Esophagus (tissue), 2 donors: Measurements from ENCODE around the gene PLCB1. TPM values are rescaled to one million over a fixed set of nuclear protein-coding genes. Genes with fewer than 3 reads are reported as not detected.

Experiments used
- H3K27ac ChIP-seq, 2 donors: one replicate each; pipeline ENCODE4 v1.5.1; 2013; ENCODE audit warnings: low read depth in 2 of 2, mild to moderate bottlenecking in 2 of 2, inconsistent platforms in 1 of 2, low read length in 1 of 2, moderate library complexity in 1 of 2
- H3K27me3 ChIP-seq, 2 donors: one replicate each; pipeline ENCODE4 v1.6.1; 2013; ENCODE audit warnings: low read length in 2 of 2, control low read depth in 1 of 2, mild to moderate bottlenecking in 1 of 2; ENCODE audit not compliant: insufficient read depth in 2 of 2, control insufficient read depth in 1 of 2
- H3K36me3 ChIP-seq, 2 donors: one replicate each; pipeline ENCODE4 v1.6.1; 2013; ENCODE audit warnings: low read length in 1 of 2; ENCODE audit not compliant: control insufficient read depth in 2 of 2, insufficient read depth in 2 of 2
- H3K4me1 ChIP-seq, 2 donors: one replicate each; pipeline ENCODE4 v1.6.1; 2013; ENCODE audit warnings: low read length in 1 of 2; ENCODE audit not compliant: control insufficient read depth in 2 of 2, insufficient read depth in 2 of 2
- H3K4me3 ChIP-seq, 2 donors: one replicate each; pipeline ENCODE4 v1.5.1; 2013; ENCODE audit warnings: low read length in 2 of 2, mild to moderate bottlenecking in 2 of 2, low read depth in 1 of 2, moderate library complexity in 1 of 2
- H3K9me3 ChIP-seq, 2 donors: one replicate each; pipeline ENCODE4 v1.6.1; 2013; ENCODE audit warnings: mild to moderate bottlenecking in 2 of 2, low read depth in 1 of 2, low read length in 1 of 2, moderate library complexity in 1 of 2; ENCODE audit not compliant: control insufficient read depth in 2 of 2, insufficient read depth in 1 of 2
- WGBS, 2 donors: extraction: QIAGEN DNeasy Blood & Tissue Kit; methylation state at CpG; one replicate each; pipeline ENCODE4 v1.1.7; 2013; 5-methylcytosine and 5-hydroxymethylcytosine counted together
- polyA plus RNA-seq, 2 donors: library from polyadenylated mRNA; stranded (reverse); fragments of 200-250 nt; gene quantifications; one replicate each; pipeline ENCODE4 v1.2.3, GENCODE V29; 2013
- donor health status: healthy with polysubstance abuse.
- donor health status: Bipolar disorder and iron deficiency.

The PLCB1 gene
- polyA plus RNA-seq, 2 donors, result 1.7 to 3.0 TPM

GRCh38 chr20:8271727-8272126 is 139.7 kb downstream of the PLCB1 start:
- H3K4me3 ChIP-seq, result no peak overlapping the region
- no peaks in the 10 kb centered on the region for H3K4me1 ChIP-seq
- WGBS, 2 donors, result 59 to 60% methylated on average over 2 of the region's 2 CpGs
- H3K9me3 ChIP-seq, result no peaks in the 10 kb centered on the region
- no peaks in the 10 kb centered on the region for H3K36me3 ChIP-seq
- H3K27me3 ChIP-seq, result no peaks in the 10 kb centered on the region
- H3K27ac ChIP-seq, result no peak overlapping the region

GRCh38 chr20:8272766-8273165 is 140.7 kb downstream of the PLCB1 start:
- Histone ChIP-seq H3K9me3 (no peaks in the 10 kb centered on the region), H3K4me3 (no peak overlapping the region), H3K4me1 (no peaks in the 10 kb centered on the region), H3K27me3 (no peaks in the 10 kb centered on the region), H3K36me3 (no peaks in the 10 kb centered on the region), H3K27ac (no peak overlapping the region)
- WGBS, 2 donors, result 57 to 74% methylated on average over 1 of the region's 1 CpG

GRCh38 chr20:8284902-8285301 is 152.8 kb downstream of the PLCB1 start:
- H3K4me1 ChIP-seq, result no peaks in the 10 kb centered on the region
- no peak overlapping the region for H3K4me3 ChIP-seq
- H3K27ac ChIP-seq, result no peak overlapping the region
- H3K9me3 ChIP-seq, result no peaks in the 10 kb centered on the region
- 71 to 72% methylated on average over 2 of the region's 2 CpGs for WGBS, 2 donors
- no peaks in the 10 kb centered on the region for H3K36me3 ChIP-seq
- no peaks in the 10 kb centered on the region for H3K27me3 ChIP-seq

GRCh38 chr20:8287340-8287739 is 155.3 kb downstream of the PLCB1 start:
- Histone ChIP-seq H3K27me3 (no peaks in the 10 kb centered on the region), H3K4me3 (no peak overlapping the region), H3K27ac (no peak overlapping the region), H3K36me3 (no peaks in the 10 kb centered on the region), H3K9me3 (no peaks in the 10 kb centered on the region), H3K4me1 (no peaks in the 10 kb centered on the region)
- WGBS, 2 donors, result 84 to 92% methylated on average over 5 of the region's 5 CpGs

GRCh38 chr20:8291200-8291599 is 159.1 kb downstream of the PLCB1 start:
- no peaks in the 10 kb centered on the region for H3K9me3 ChIP-seq
- no peaks in the 10 kb centered on the region for H3K36me3 ChIP-seq
- H3K27ac ChIP-seq, result no peak overlapping the region
- 78 to 85% methylated on average over 1 of the region's 1 CpG for WGBS, 2 donors
- no peaks in the 10 kb centered on the region for H3K4me1 ChIP-seq
- H3K4me3 ChIP-seq, result no peak overlapping the region
- H3K27me3 ChIP-seq, result no peaks in the 10 kb centered on the region

DNA sequence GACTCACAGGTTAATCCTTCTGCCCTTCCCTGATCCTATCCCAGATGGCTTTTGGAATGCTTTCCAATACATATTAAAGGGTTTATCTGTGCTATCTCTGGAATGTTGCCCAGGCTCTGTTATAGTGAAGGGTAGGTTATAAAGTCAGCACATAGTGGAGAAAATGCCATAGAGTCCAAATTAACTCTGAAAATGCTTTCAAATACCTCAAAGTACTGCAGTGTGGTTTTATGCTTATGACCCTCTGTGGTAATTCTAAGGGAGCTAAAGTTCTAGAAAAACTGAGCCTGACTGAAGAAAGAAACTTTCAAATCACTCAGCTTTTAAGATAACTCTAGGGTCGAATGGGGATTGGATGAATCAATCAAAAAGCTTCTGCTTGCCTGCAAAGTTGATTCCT is 159.8 kb downstream of the PLCB1 start:
- Histone ChIP-seq H3K27ac (no peak overlapping the region), H3K27me3 (no peaks in the 10 kb centered on the region), H3K9me3 (no peaks in the 10 kb centered on the region), H3K4me1 (no peaks in the 10 kb centered on the region), H3K36me3 (no peaks in the 10 kb centered on the region), H3K4me3 (no peak overlapping the region)
- WGBS, 2 donors, result 64 to 69% methylated on average over 1 of the region's 1 CpG

DNA sequence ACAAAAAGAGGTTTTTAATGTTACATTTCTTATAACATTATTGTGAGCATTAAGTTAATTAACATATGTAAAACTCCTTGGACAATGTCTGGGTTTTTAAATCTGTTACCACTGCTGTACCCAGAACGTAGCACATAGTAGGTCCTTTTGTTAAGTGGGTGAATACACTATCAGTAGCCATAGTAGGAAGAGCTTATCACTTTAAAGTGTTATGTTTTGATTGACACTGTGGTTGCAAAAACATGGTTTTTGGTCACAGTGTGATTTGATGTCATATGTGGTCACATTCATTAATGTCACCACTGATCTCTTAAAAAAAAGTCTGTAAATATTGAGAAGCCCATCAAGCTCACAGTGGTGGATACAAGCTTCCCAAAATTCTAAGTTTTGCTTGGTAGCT is 160.7 kb downstream of the PLCB1 start:
- no peaks in the 10 kb centered on the region for H3K4me1 ChIP-seq
- no peaks in the 10 kb centered on the region for H3K27me3 ChIP-seq
- no peak overlapping the region for H3K4me3 ChIP-seq
- no peaks in the 10 kb centered on the region for H3K9me3 ChIP-seq
- H3K36me3 ChIP-seq, result no peaks in the 10 kb centered on the region
- WGBS, 2 donors, result 61 to 80% methylated on average over 1 of the region's 1 CpG
- H3K27ac ChIP-seq, result no peak overlapping the region

DNA sequence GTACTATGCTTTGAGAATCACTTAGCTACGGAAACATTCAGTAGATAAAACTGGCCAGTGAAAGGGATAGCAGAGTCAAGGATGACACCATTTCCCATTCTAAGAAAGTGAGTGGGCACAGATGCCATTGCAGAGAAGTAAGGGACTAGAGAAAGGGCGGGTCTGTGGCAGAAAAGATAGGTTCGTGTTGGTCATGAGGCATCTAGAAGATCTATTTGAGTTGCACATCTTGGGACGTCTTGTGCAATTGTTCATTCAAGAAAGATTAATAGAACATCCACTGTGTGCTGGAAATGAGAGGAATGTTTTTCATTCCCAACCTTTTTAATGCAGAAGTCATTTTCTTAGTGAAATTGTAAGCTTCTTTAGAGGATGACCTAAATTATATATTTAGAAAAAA is 161.7 kb downstream of the PLCB1 start:
- Histone ChIP-seq H3K27ac (no peak overlapping the region), H3K4me3 (no peak overlapping the region), H3K9me3 (no peaks in the 10 kb centered on the region), H3K27me3 (no peaks in the 10 kb centered on the region), H3K36me3 (no peaks in the 10 kb centered on the region), H3K4me1 (no peaks in the 10 kb centered on the region)
- WGBS, 2 donors, result 81 to 89% methylated on average over 4 of the region's 4 CpGs

- Histone ChIP-seq H3K27ac (no peak overlapping the region), H3K9me3 (no peaks in the 10 kb centered on the region), H3K4me1 (no peaks in the 10 kb centered on the region), H3K27me3 (no peaks in the 10 kb centered on the region), H3K4me3 (no peak overlapping the region), H3K36me3 (no peaks in the 10 kb centered on the region)
- 50 to 84% methylated on average over 2 of the region's 2 CpGs for WGBS, 2 donors
Observed at GRCh38 chr20:8296536-8296935, 164.5 kb downstream of the PLCB1 start.

DNA sequence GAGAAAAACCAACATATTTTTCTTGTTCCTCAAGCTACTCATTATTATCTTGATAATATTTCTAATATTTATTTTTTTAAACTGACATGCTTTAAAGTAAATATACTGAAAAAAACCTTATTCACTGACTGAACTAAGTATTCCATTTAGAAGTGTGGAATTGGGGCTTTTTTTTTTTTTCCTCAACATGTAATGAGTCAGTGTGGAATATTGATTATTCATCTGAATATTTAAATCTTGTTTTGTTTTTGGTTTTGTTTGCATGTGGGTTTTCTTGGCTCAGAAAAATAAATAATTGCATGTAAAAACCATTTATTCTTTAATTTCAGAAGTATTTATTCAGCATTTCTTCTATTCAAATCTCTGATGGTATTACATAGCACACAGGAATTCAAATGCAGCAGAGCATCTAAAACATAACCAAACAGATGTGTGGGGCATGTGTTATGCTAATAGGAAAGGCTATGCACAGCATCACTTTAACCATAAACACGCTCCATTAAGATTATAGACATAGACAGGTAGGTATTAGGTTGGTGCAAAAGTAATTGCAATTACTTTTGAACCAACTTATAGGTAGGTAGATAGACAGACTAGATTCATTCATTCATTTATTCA is 166.5 kb downstream of the PLCB1 start:
- no peaks in the 10 kb centered on the region for H3K9me3 ChIP-seq
- H3K4me3 ChIP-seq, result no peak overlapping the region
- H3K27ac ChIP-seq, result no peak overlapping the region
- H3K27me3 ChIP-seq, result no peaks in the 10 kb centered on the region
- no peaks in the 10 kb centered on the region for H3K36me3 ChIP-seq
- 96 to 100% methylated on average over 1 of the region's 1 CpG for WGBS, 2 donors
- H3K4me1 ChIP-seq, result no peaks in the 10 kb centered on the region
